Measurements from ENCODE around the gene PRPF19.

Gene PRPF19

GRCh38 chr11:60862171-60862570, 44.2 kb downstream of the PRPF19 start:
- TF ChIP-seq EZH2phosphoT487 (IDR thresholded peaks at IDR 0.05; ENCODE audit: borderline replicate concordance) (no peak), CTCF (conservative IDR thresholded peaks at IDR 0.05; ENCODE audit: low read length) (no peak)
- Histone ChIP-seq H3F3A (ENCODE audit: low read depth) (peaks cover 7% of the 10 kb centered on the region; the same call in 1 of the 2 replicates), H3K36me3 (ENCODE audit: insufficient read depth, low read length) (no peaks in the 10 kb centered on the region), H3K9me3 (ENCODE audit: insufficient read depth, low read depth, low read length) (no peaks in the 10 kb centered on the region), H3K4me3 (ENCODE audit: low read length, poor library complexity, severe bottlenecking) (no peak overlapping the region), H3K9ac (ENCODE audit: low read depth, low read length, poor library complexity, severe bottlenecking) (no peak overlapping the region), H4K20me1 (ENCODE audit: insufficient read depth, low read length, poor library complexity, severe bottlenecking) (no peaks in the 10 kb centered on the region), H3K4me1 (ENCODE audit: insufficient read depth, low read length, poor library complexity, severe bottlenecking) (peaks cover 62% of the 10 kb centered on the region), H3K27me3 (ENCODE audit: insufficient read depth, low read length, poor library complexity, severe bottlenecking) (no peaks in the 10 kb centered on the region), H2AFZ (ENCODE audit: low read length) (no peak overlapping the region), H3K79me2 (ENCODE audit: insufficient read depth, low read length) (no peaks in the 10 kb centered on the region), H3K4me2 (ENCODE audit: low read depth, low read length, poor library complexity, severe bottlenecking) (no peak overlapping the region), H3K9me2 (replicated peaks; ENCODE audit: low read depth, low read length) (no peaks in the 10 kb centered on the region)

GRCh38 chr11:60860943-60861342, 45.4 kb downstream of the PRPF19 start:
- peaks cover 7% of the 10 kb centered on the region; the same call in 1 of the 2 replicates for H3F3A ChIP-seq (ENCODE audit: low read depth)
- H2AFZ ChIP-seq (ENCODE audit: low read length), result no peak overlapping the region
- H3K9me2 ChIP-seq (replicated peaks; ENCODE audit: low read depth, low read length), result no peaks in the 10 kb centered on the region
- no peaks in the 10 kb centered on the region for H3K36me3 ChIP-seq (ENCODE audit: insufficient read depth, low read length)
- no peaks in the 10 kb centered on the region for H3K79me2 ChIP-seq (ENCODE audit: insufficient read depth, low read length)
- no peaks in the 10 kb centered on the region for H4K20me1 ChIP-seq (ENCODE audit: insufficient read depth, low read length, poor library complexity, severe bottlenecking)
- H3K4me1 ChIP-seq (ENCODE audit: insufficient read depth, low read length, poor library complexity, severe bottlenecking), result peaks cover 69% of the 10 kb centered on the region
- no peak overlapping the region for H3K9ac ChIP-seq (ENCODE audit: low read depth, low read length, poor library complexity, severe bottlenecking)
- H3K4me3 ChIP-seq (ENCODE audit: low read length, poor library complexity, severe bottlenecking), result no peak overlapping the region
- H3K9me3 ChIP-seq (ENCODE audit: insufficient read depth, low read depth, low read length), result no peaks in the 10 kb centered on the region
- TF ChIP-seq CTCF (conservative IDR thresholded peaks at IDR 0.05; ENCODE audit: low read length) (no peak), EZH2phosphoT487 (IDR thresholded peaks at IDR 0.05; ENCODE audit: borderline replicate concordance) (no peak)
- H3K27me3 ChIP-seq (ENCODE audit: insufficient read depth, low read length, poor library complexity, severe bottlenecking), result no peaks in the 10 kb centered on the region
- H3K4me2 ChIP-seq (ENCODE audit: low read depth, low read length, poor library complexity, severe bottlenecking), result no peak overlapping the region

- Histone ChIP-seq H3F3A (ENCODE audit: low read depth) (peaks cover 7% of the 10 kb centered on the region; the same call in 1 of the 2 replicates), H3K9me2 (replicated peaks; ENCODE audit: low read depth, low read length) (no peaks in the 10 kb centered on the region), H3K4me2 (ENCODE audit: low read depth, low read length, poor library complexity, severe bottlenecking) (peak overlapping the region; percentile 70), H4K20me1 (ENCODE audit: insufficient read depth, low read length, poor library complexity, severe bottlenecking) (no peaks in the 10 kb centered on the region), H3K9ac (ENCODE audit: low read depth, low read length, poor library complexity, severe bottlenecking) (peak overlapping the region; percentile 66), H3K36me3 (ENCODE audit: insufficient read depth, low read length) (no peaks in the 10 kb centered on the region), H3K4me3 (ENCODE audit: low read length, poor library complexity, severe bottlenecking) (no peak overlapping the region), H3K79me2 (ENCODE audit: insufficient read depth, low read length) (peaks cover 9% of the 10 kb centered on the region), H3K4me1 (ENCODE audit: insufficient read depth, low read length, poor library complexity, severe bottlenecking) (peaks cover 73% of the 10 kb centered on the region), H2AFZ (ENCODE audit: low read length) (no peak overlapping the region), H3K27me3 (ENCODE audit: insufficient read depth, low read length, poor library complexity, severe bottlenecking) (no peaks in the 10 kb centered on the region), H3K9me3 (ENCODE audit: insufficient read depth, low read depth, low read length) (no peaks in the 10 kb centered on the region)
- TF ChIP-seq CTCF (conservative IDR thresholded peaks at IDR 0.05; ENCODE audit: low read length) (no peak), EZH2phosphoT487 (IDR thresholded peaks at IDR 0.05; ENCODE audit: borderline replicate concordance) (no peak)
These were observed 46.7 kb downstream of the PRPF19 start for GRCh38 chr11:60859616-60860250.
